ENCODE results near the gene MEF2D. TPM values are rescaled to one million over a fixed set of nuclear protein-coding genes. Genes with fewer than 3 reads are reported as not detected.

MEF2D gene
- 100 to 1,000 TPM in 2 of 6 donors, 10 to 100 TPM in 4; 42.7 to 146 (median 58.7) TPM for total RNA-seq

DNA sequence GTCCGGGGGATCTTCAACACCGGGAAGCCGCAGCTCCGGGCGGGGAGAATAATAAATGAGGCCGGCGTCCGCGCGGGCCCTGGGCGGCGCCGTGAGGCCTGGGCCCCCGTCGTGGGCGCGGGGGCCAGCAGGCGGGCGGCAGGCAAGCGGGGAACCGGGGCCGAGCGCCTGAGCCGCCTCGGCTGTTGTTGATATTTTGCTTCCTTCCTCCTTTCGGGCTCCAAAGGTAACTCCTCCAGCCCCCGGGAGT is at the start of gene MEF2D:
Gene MEF2D (minus strand): TSS at position 233 of the 250 bp plus-strand sequence. CDS start 17,483 bp downstream, outside the sequence.
- H3K27me3 ChIP-seq = no peaks in the 10 kb centered on the region
- no peak for TF ChIP-seq EP300 (IDR thresholded peaks at IDR 0.05)
- TF ChIP-seq POLR2A (IDR thresholded peaks at IDR 0.05) = peak in 3 of 4 donors; percentile 6 to 90 (median 65)
- ATAC-seq (ENCODE audit: low FRiP score in 2 of 2) = no peak
- WGBS, 2 donors = 1% methylated on average over 9 to 19 of the region's 27 CpGs
- no peaks in the 10 kb centered on the region for H3K36me3 ChIP-seq
- DNase-seq = no peak
- H3K4me3 ChIP-seq = peak within 1 kb of the TSS; percentile 67 to 90 (median 72)
- H3K9me3 ChIP-seq = no peaks in the 10 kb centered on the region
- peaks cover 65 to 78% (median 73%) of the 10 kb centered on the region in 4 donors for H3K4me1 ChIP-seq
- peak within 1 kb of the TSS; percentile 99 to 100 (median 100) for H3K27ac ChIP-seq

DNA sequence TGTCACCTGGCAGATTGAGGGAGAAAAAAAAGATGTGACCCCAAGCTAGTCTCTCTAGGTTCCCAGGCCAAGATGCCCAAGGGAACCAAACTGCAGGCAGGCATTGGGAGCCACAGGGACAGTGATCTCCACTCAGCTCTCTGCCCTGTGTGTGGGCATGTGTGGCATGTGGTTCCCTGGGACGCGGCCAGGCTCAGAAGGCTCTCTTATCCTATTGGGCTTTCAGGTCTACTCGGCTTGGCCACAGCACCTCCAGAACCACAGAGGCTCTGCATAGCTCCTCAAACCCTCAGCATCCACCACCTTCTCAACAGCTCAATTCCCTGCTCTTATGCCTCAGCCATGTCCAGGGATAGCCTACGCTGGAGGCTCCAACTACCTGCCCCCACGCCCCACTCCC is 49.8 kb upstream of the MEF2D start:
- Histone ChIP-seq H3K9me3 (no peaks in the 10 kb centered on the region), H3K36me3 (no peaks in the 10 kb centered on the region), H3K4me3 (no peak overlapping the region), H3K4me1 (no peaks in the 10 kb centered on the region), H3K27ac (no peak overlapping the region), H3K27me3 (no peaks in the 10 kb centered on the region)
- WGBS, 2 donors = 83 to 87% methylated on average over 5 of the region's 5 CpGs
- DNase-seq (no peak), ATAC-seq (ENCODE audit: low FRiP score in 2 of 2) (no peak)
- TF ChIP-seq, protein P1, sequence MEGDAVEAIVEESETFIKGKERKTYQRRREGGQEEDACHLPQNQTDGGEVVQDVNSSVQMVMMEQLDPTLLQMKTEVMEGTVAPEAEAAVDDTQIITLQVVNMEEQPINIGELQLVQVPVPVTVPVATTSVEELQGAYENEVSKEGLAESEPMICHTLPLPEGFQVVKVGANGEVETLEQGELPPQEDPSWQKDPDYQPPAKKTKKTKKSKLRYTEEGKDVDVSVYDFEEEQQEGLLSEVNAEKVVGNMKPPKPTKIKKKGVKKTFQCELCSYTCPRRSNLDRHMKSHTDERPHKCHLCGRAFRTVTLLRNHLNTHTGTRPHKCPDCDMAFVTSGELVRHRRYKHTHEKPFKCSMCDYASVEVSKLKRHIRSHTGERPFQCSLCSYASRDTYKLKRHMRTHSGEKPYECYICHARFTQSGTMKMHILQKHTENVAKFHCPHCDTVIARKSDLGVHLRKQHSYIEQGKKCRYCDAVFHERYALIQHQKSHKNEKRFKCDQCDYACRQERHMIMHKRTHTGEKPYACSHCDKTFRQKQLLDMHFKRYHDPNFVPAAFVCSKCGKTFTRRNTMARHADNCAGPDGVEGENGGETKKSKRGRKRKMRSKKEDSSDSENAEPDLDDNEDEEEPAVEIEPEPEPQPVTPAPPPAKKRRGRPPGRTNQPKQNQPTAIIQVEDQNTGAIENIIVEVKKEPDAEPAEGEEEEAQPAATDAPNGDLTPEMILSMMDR (IDR thresholded peaks at IDR 0.05) = no peak
- no peak for TF ChIP-seq POLR2AphosphoS5 (IDR thresholded peaks at IDR 0.05)
- TF ChIP-seq EP300 (IDR thresholded peaks at IDR 0.05) = no peak

DNA sequence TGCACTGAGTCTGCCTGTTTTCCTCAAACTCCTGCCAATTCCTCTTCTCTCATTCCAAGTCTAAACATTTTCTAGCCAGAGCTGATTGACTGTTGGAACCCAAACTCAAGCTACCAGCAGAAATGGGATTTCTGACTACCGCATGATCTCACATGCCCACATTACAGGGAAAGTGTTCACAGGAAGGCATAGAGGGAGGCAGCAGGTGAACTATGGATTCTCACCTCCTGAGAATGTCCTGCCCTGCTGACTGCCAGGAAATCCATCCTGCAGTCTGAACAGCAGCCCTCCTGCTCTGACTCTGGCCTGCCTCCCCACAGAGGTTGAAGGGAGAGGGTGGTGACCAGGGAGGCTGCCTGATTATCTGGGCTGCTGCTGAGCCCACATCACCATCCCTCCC is 49.3 kb upstream of the MEF2D start:
- no peak overlapping the region for H3K27ac ChIP-seq
- DNase-seq = no peak
- no peaks in the 10 kb centered on the region for H3K27me3 ChIP-seq

DNA sequence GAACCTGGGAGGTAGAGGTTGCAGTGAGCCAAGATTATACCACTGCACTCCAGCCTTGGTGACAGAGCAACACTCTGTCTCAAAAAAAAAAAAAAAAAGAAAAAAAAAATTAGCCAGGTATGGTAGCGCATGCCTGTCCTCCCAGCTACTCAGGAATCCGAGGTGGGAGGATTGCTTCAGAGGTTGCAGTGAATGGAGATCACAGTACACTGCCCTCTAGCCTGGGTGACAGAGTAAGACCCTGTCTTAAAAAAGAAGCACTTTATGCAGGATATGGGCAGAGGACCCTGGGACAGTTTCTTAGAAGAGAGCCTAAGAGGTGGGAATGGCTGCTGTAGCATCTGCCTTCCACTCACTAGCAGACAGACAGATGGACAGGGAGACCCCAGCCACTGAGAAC is 48.8 kb upstream of the MEF2D start:
- no peaks in the 10 kb centered on the region for H3K9me3 ChIP-seq
- H3K4me3 ChIP-seq = no peak overlapping the region
- ATAC-seq (ENCODE audit: low FRiP score in 2 of 2) (no peak), DNase-seq (no peak)
- WGBS, 2 donors = 67 to 72% methylated on average over 2 of the region's 2 CpGs
- H3K4me1 ChIP-seq = no peaks in the 10 kb centered on the region
- no peaks in the 10 kb centered on the region for H3K36me3 ChIP-seq
- TF ChIP-seq POLR2A (IDR thresholded peaks at IDR 0.05) (no peak), POLR2AphosphoS5 (IDR thresholded peaks at IDR 0.05) (no peak), EP300 (IDR thresholded peaks at IDR 0.05) (no peak)
- TF ChIP-seq, protein P1 (IDR thresholded peaks at IDR 0.05) = no peak
- no peaks in the 10 kb centered on the region for H3K27me3 ChIP-seq
- no peak overlapping the region for H3K27ac ChIP-seq

More for the DNA sequence above, 49.3 kb upstream of the MEF2D start:
- no peak for TF ChIP-seq EP300 (IDR thresholded peaks at IDR 0.05)
- TF ChIP-seq POLR2A (IDR thresholded peaks at IDR 0.05) = no peak
- TF ChIP-seq, protein P1 (IDR thresholded peaks at IDR 0.05) = no peak
- no peak for TF ChIP-seq POLR2AphosphoS5 (IDR thresholded peaks at IDR 0.05)
- H3K9me3 ChIP-seq = no peaks in the 10 kb centered on the region
- H3K36me3 ChIP-seq = no peaks in the 10 kb centered on the region
- 84 to 100% methylated on average over 1 of the region's 1 CpG for WGBS, 2 donors
- H3K4me1 ChIP-seq = no peaks in the 10 kb centered on the region
- H3K4me3 ChIP-seq = no peak overlapping the region
- no peak for ATAC-seq (ENCODE audit: low FRiP score in 2 of 2)

DNA sequence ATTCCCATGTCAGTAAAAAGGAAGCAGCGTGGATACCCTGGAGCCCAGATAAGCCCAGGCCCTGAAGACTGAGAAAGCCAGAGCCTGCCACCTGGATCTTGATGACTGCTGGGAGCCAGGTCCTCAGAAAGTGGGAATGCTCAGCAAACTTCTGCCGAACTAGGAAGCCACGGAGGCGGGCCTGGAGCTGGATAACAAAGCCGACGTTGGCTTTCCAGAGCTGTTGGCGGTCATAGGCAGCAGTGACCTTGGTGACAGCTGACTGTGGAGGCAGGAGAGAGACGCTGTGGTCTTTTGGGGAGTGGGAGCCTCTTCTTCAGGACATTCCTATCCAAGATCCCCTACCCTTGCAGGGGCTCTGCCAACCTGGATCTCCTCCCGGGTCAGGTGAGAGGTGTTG is 47.4 kb upstream of the MEF2D start:
- H3K4me1 ChIP-seq = no peaks in the 10 kb centered on the region
- H3K36me3 ChIP-seq = no peaks in the 10 kb centered on the region
- DNase-seq (no peak), ATAC-seq (ENCODE audit: low FRiP score in 2 of 2) (no peak)
- H3K27ac ChIP-seq = no peak overlapping the region
- no peaks in the 10 kb centered on the region for H3K27me3 ChIP-seq
- TF ChIP-seq POLR2A (IDR thresholded peaks at IDR 0.05) (no peak), POLR2AphosphoS5 (IDR thresholded peaks at IDR 0.05) (no peak), EP300 (IDR thresholded peaks at IDR 0.05) (no peak)
- TF ChIP-seq, protein P1 (IDR thresholded peaks at IDR 0.05) = no peak
- 89 to 98% methylated on average over 7 to 9 of the region's 9 CpGs for WGBS, 2 donors
- H3K4me3 ChIP-seq = no peak overlapping the region
- no peaks in the 10 kb centered on the region for H3K9me3 ChIP-seq
